Liver (tissue), 9 donors: ENCODE results near the gene KRTAP4-12. TPM values are rescaled to one million over a fixed set of nuclear protein-coding genes. Genes with fewer than 3 reads are reported as not detected.
"Not testable (repeated sequence)": the region's sequence is repeated elsewhere in the genome, so short reads cannot be mapped to it uniquely, and the experiment has no call there.

Experiments used
- DNase-seq: peaks from one replicate; pipeline ENCODE4 v3.0.0-alpha.2; 2017; ENCODE audit warnings: low spot score
- H3K27ac ChIP-seq, 2 donors: one replicate each; pipeline ENCODE4 v1.7.0; 2013; ENCODE audit warnings: inconsistent platforms in 2 of 2, low read length in 2 of 2, control low read depth in 1 of 2, low read depth in 1 of 2, mild to moderate bottlenecking in 1 of 2
- H3K27me3 ChIP-seq, 4 donors: one replicate each; pipeline versions ENCODE4 v1.6.1 to v1.7.0; 2013; ENCODE audit warnings: low read length in 3 of 4, inconsistent platforms in 1 of 4, mild to moderate bottlenecking in 1 of 4, moderate library complexity in 1 of 4; ENCODE audit not compliant: control insufficient read depth in 4 of 4, insufficient read depth in 4 of 4
- H3K36me3 ChIP-seq, 4 donors: one replicate each; pipeline versions ENCODE4 v1.6.1 to v1.7.0; 2013; ENCODE audit warnings: low read length in 3 of 4, mild to moderate bottlenecking in 3 of 4, low read depth in 1 of 4, moderate library complexity in 1 of 4; ENCODE audit not compliant: control insufficient read depth in 4 of 4, insufficient read depth in 3 of 4
- H3K4me1 ChIP-seq, 4 donors: one replicate each; pipeline versions ENCODE4 v1.6.1 to v1.7.0; 2013; ENCODE audit warnings: low read length in 3 of 4, mild to moderate bottlenecking in 3 of 4, moderate library complexity in 1 of 4; ENCODE audit not compliant: control insufficient read depth in 4 of 4, insufficient read depth in 4 of 4
- H3K4me3 ChIP-seq, 3 donors: one replicate each; pipeline versions ENCODE4 v1.6.1 to v1.7.0; 2013; ENCODE audit warnings: low read length in 3 of 3, control low read depth in 1 of 3, low read depth in 1 of 3, mild to moderate bottlenecking in 1 of 3
- H3K9ac ChIP-seq, 2 donors: one replicate each; pipeline ENCODE4 v1.7.0; 2013; ENCODE audit warnings: low read length in 2 of 2, mild to moderate bottlenecking in 2 of 2, moderate library complexity in 2 of 2, control low read depth in 1 of 2, low read depth in 1 of 2
- H3K9me3 ChIP-seq, 4 donors: one replicate each; pipeline versions ENCODE4 v1.6.1 to v1.7.0; 2013; ENCODE audit warnings: low read length in 3 of 4; ENCODE audit not compliant: control insufficient read depth in 4 of 4
- EGR1 ChIP-seq, 2 donors: IDR thresholded peaks; 2 replicates each; pipeline ENCODE4 v1.6.1; 2016 to 2018; ENCODE audit warnings: antibody characterized with exemption in 2 of 2, low read depth in 2 of 2
- FOXA1 ChIP-seq: IDR thresholded peaks from 2 replicates; pipeline ENCODE4 v1.6.1; 2016; ENCODE audit warnings: antibody characterized with exemption
- FOXA2 ChIP-seq: IDR thresholded peaks from 2 replicates; pipeline ENCODE4 v1.6.1; 2016; ENCODE audit warnings: antibody characterized with exemption
- GABPA ChIP-seq, 2 donors: IDR thresholded peaks in 1 of 2; conservative IDR thresholded peaks in 1 of 2; 2 replicates each; pipeline ENCODE4 v1.6.1; 2016; ENCODE audit warnings: antibody characterized with exemption in 2 of 2, mild to moderate bottlenecking in 1 of 2, moderate library complexity in 1 of 2
- HNF4G ChIP-seq: IDR thresholded peaks from 2 replicates; pipeline ENCODE4 v1.6.1; 2016; ENCODE audit warnings: antibody characterized with exemption
- JUND ChIP-seq, 2 donors: IDR thresholded peaks; 2 replicates each; pipeline ENCODE4 v1.6.1; 2016; ENCODE audit warnings: antibody characterized with exemption in 2 of 2
- RAD21 ChIP-seq, 2 donors: IDR thresholded peaks; 2 replicates each; pipeline ENCODE4 v1.6.1; 2016; ENCODE audit warnings: antibody characterized with exemption in 2 of 2, mild to moderate bottlenecking in 2 of 2
- RXRA ChIP-seq, 2 donors: IDR thresholded peaks; 2 replicates each; pipeline ENCODE4 v1.6.1; 2017 to 2018; ENCODE audit warnings: antibody characterized with exemption in 2 of 2, mild to moderate bottlenecking in 1 of 2
- SP1 ChIP-seq: IDR thresholded peaks from 2 replicates; pipeline ENCODE4 v1.6.1; 2018; ENCODE audit warnings: antibody characterized with exemption, mild to moderate bottlenecking
- TAF1 ChIP-seq: conservative IDR thresholded peaks from 2 replicates; pipeline ENCODE4 v1.6.1; 2016; ENCODE audit warnings: antibody characterized with exemption, mild to moderate bottlenecking
- YY1 ChIP-seq: IDR thresholded peaks from 2 replicates; pipeline ENCODE4 v1.6.1; 2016; ENCODE audit warnings: antibody characterized with exemption, mild to moderate bottlenecking
- WGBS: extraction: QIAGEN DNeasy Blood & Tissue Kit; methylation state at CpG from one replicate; pipeline ENCODE4 v1.1.7; 2013; 5-methylcytosine and 5-hydroxymethylcytosine counted together
- polyA plus RNA-seq, 2 donors: library from polyadenylated mRNA; stranded (reverse) in 1 of 2; unstranded in 1 of 2; fragments of 200-250 nt in 1 of 2; fragments of >200 nt in 1 of 2; fragmentation: Nextera tagmentation in 1 of 2; extraction: Ambion mirVana in 1 of 2; gene quantifications; one replicate each; pipeline versions ENCODE4 v1.2.1 to v1.2.3, GENCODE V29; 2013 to 2015
- total RNA-seq, 2 donors: library from RNA; depleted of rRNA; stranded (reverse); fragments of >200 nt; gene quantifications; one replicate each; pipeline ENCODE4 v1.2.3, GENCODE V29; 2014
- TF ChIP-seq, protein P1 (sequence below): IDR thresholded peaks from 2 replicates; pipeline ENCODE4 v1.6.1; 2016; ENCODE audit warnings: antibody characterized with exemption, mild to moderate bottlenecking
- TF ChIP-seq, protein P2 (sequence below): IDR thresholded peaks from 2 replicates; pipeline ENCODE4 v1.6.1; 2016; ENCODE audit warnings: antibody characterized with exemption
- TF ChIP-seq, protein P3 (sequence below): IDR thresholded peaks from 2 replicates; pipeline ENCODE4 v1.6.1; 2016; ENCODE audit warnings: antibody characterized with exemption
- TF ChIP-seq, protein P4 (sequence below): fragments of 150-350 bp; IDR thresholded peaks from 2 replicates; pipeline ENCODE4 v1.5.1; 2017; ENCODE audit warnings: improper control_type of control experiment, low read depth, low read length; ENCODE audit not compliant: missing input control
- donor health status: healthy.
- donor health status: healthy.
- donor health status: healthy.
- donor health status: healthy.
- donor health status: healthy.

The KRTAP4-12 gene
- total and polyA plus RNA-seq, 4 donors: not detected

DNA sequence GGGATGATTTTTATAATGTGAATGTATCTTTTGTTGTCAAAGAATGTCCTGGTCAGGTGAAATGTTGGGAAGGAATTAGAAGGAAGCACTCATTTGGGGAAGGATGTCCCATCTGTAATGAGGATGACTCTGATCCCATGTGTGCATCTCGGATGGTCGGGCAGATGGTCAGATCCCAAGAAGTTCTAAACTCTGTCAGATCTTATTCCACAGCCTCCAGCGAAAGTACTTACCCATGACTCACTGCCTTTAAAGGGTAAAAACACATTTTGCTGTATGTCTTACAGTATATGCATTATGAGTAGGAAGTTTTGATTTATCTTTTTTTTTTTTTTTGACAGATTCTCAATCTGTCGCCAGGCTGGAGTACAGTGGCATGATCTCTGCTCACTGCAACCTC is 5.3 kb downstream of the KRTAP4-12 start:
- no peaks in the 10 kb centered on the region for H3K9me3 ChIP-seq
- no peak overlapping the region for H3K9ac ChIP-seq
- no peak overlapping the region for H3K27ac ChIP-seq
- H3K36me3 ChIP-seq: no peaks in the 10 kb centered on the region
- 87% methylated on average over 4 of the region's 4 CpGs for WGBS
- H3K4me1 ChIP-seq: no peaks in the 10 kb centered on the region
- no peak for DNase-seq
- no peak overlapping the region for H3K4me3 ChIP-seq
- TF ChIP-seq JUND (IDR thresholded peaks at IDR 0.05) (no peak), HNF4G (no peak), RAD21 (IDR thresholded peaks at IDR 0.05) (no peak), TAF1 (no peak), EGR1 (IDR thresholded peaks at IDR 0.05; ENCODE audit: low read depth in 2 of 2) (no peak), SP1 (no peak), FOXA2 (no peak), RXRA (IDR thresholded peaks at IDR 0.05) (no peak), YY1 (no peak), GABPA (IDR thresholded peaks at IDR 0.05 in 1 of 2, conservative IDR thresholded peaks at IDR 0.05 in 1 of 2) (no peak), FOXA1 (no peak)
- TF ChIP-seq, protein P1, sequence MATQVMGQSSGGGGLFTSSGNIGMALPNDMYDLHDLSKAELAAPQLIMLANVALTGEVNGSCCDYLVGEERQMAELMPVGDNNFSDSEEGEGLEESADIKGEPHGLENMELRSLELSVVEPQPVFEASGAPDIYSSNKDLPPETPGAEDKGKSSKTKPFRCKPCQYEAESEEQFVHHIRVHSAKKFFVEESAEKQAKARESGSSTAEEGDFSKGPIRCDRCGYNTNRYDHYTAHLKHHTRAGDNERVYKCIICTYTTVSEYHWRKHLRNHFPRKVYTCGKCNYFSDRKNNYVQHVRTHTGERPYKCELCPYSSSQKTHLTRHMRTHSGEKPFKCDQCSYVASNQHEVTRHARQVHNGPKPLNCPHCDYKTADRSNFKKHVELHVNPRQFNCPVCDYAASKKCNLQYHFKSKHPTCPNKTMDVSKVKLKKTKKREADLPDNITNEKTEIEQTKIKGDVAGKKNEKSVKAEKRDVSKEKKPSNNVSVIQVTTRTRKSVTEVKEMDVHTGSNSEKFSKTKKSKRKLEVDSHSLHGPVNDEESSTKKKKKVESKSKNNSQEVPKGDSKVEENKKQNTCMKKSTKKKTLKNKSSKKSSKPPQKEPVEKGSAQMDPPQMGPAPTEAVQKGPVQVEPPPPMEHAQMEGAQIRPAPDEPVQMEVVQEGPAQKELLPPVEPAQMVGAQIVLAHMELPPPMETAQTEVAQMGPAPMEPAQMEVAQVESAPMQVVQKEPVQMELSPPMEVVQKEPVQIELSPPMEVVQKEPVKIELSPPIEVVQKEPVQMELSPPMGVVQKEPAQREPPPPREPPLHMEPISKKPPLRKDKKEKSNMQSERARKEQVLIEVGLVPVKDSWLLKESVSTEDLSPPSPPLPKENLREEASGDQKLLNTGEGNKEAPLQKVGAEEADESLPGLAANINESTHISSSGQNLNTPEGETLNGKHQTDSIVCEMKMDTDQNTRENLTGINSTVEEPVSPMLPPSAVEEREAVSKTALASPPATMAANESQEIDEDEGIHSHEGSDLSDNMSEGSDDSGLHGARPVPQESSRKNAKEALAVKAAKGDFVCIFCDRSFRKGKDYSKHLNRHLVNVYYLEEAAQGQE: no peak
- TF ChIP-seq, protein P2, sequence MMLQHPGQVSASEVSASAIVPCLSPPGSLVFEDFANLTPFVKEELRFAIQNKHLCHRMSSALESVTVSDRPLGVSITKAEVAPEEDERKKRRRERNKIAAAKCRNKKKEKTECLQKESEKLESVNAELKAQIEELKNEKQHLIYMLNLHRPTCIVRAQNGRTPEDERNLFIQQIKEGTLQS: no peak
- TF ChIP-seq, protein P3, sequence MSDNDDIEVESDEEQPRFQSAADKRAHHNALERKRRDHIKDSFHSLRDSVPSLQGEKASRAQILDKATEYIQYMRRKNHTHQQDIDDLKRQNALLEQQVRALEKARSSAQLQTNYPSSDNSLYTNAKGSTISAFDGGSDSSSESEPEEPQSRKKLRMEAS: no peak
- TF ChIP-seq, protein P4, sequence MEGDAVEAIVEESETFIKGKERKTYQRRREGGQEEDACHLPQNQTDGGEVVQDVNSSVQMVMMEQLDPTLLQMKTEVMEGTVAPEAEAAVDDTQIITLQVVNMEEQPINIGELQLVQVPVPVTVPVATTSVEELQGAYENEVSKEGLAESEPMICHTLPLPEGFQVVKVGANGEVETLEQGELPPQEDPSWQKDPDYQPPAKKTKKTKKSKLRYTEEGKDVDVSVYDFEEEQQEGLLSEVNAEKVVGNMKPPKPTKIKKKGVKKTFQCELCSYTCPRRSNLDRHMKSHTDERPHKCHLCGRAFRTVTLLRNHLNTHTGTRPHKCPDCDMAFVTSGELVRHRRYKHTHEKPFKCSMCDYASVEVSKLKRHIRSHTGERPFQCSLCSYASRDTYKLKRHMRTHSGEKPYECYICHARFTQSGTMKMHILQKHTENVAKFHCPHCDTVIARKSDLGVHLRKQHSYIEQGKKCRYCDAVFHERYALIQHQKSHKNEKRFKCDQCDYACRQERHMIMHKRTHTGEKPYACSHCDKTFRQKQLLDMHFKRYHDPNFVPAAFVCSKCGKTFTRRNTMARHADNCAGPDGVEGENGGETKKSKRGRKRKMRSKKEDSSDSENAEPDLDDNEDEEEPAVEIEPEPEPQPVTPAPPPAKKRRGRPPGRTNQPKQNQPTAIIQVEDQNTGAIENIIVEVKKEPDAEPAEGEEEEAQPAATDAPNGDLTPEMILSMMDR: no peak
- peaks cover 0 to 4% (median 0%) of the 10 kb centered on the region in 4 donors for H3K27me3 ChIP-seq

DNA sequence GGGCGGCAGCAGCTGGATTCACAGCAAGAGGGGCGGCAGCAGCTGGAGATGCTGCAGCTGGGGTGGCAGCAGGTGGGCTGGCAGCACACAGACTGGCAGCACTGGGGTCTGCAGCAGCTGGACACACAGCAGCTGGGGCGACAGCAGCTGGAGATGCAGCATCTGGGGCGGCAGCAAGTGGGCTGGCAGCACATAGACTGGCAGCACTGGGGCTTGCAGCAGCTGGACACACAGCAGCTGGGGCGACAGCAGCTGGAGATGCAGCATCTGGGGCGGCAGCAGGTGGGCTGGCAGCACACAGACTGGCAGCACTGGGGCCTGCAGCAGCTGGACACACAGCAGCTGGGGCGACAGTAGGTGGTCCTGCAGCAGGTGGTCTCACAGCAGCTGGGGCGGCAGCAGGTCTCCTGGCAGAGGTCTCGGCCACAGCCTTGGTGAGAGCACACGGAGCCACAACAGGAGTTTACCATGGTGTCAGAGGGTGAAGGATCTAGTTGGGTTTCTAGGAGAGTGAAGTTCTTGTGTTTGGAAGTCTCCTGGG is 6.1 kb downstream of the KRTAP4-12 start, which contains the start of gene KRTAP4-11:
Gene KRTAP4-11, minus strand, starts transcription at position 528 of the 541 bp plus-strand sequence. Its CDS starts 58 bp downstream, at position 470.
- H3K36me3 ChIP-seq, H3K27me3 ChIP-seq, H3K4me1 ChIP-seq, H3K9me3 ChIP-seq, H3K27ac ChIP-seq, H3K9ac ChIP-seq, H3K4me3 ChIP-seq, DNase-seq: not testable (repeated sequence)
- WGBS: 75% methylated on average over 10 of the region's 10 CpGs
